Body of pancreas (tissue), 4 donors: Measurements from ENCODE around the gene ANO4. TPM values are rescaled to one million over a fixed set of nuclear protein-coding genes. Genes with fewer than 3 reads are reported as not detected.

Source experiments
- ATAC-seq: fragments of 150-250 bp; one replicate; pipeline ENCODE4 v1.9.1; 2016
- DNase-seq, 4 donors: peaks; one replicate each; pipeline ENCODE4 v3.0.0-alpha.2; 2019
- H3K27ac ChIP-seq, 4 donors: fragments of 200-600 bp; sonication (generic); 1 replicate in 3 of 4; 2 replicates in 1 of 4; pipeline versions ENCODE4 v1.5.1 to v1.6.1; 2016 to 2019; ENCODE audit warnings: mild to moderate bottlenecking in 1 of 4, mixed read lengths in 1 of 4, moderate library complexity in 1 of 4
- H3K27me3 ChIP-seq, 2 donors: fragments of 200-600 bp; sonication (generic); one replicate each; pipeline ENCODE4 v1.6.0; 2016; ENCODE audit warnings: mild to moderate bottlenecking in 1 of 2
- H3K36me3 ChIP-seq, 2 donors: fragments of 200-600 bp; sonication (generic); replicated peaks in 1 of 2; 2 replicates each; pipeline ENCODE4 v1.5.1; 2016; ENCODE audit warnings: low read depth in 2 of 2; ENCODE audit not compliant: insufficient read depth in 1 of 2
- H3K4me1 ChIP-seq: fragments of 200-600 bp; sonication (generic); one replicate; pipeline ENCODE4 v1.6.0; 2016
- H3K4me3 ChIP-seq, 2 donors: fragments of 200-600 bp; sonication (generic); 1 replicate in 1 of 2; 2 replicates in 1 of 2; pipeline ENCODE4 v1.5.1; 2016 to 2019
- H3K9me3 ChIP-seq, 3 donors: fragments of 200-600 bp; sonication (generic); 1 replicate in 2 of 3; 2 replicates in 1 of 3; pipeline ENCODE4 v1.5.1; 2016
- POLR2A ChIP-seq, 3 donors: fragments of 450-650 bp; IDR thresholded peaks; one replicate each; pipeline ENCODE4 v1.6.1; 2016; ENCODE audit warnings: antibody characterized with exemption in 3 of 3, mild to moderate bottlenecking in 2 of 3
- WGBS, 2 donors: methylation state at CpG; one replicate each; pipeline ENCODE4 v1.1.5; 2017; 5-methylcytosine and 5-hydroxymethylcytosine counted together
- intact Hi-C: fragments of 100-400 bp; cut with DNase I; formaldehyde crosslinking; loops from one replicate; pipeline ENCODE4 v1.15.1; 2023
- total RNA-seq, 2 donors: library from RNA; depleted of rRNA; stranded (reverse); fragments of >200 nt; gene quantifications; one replicate each; pipeline ENCODE4 v1.1.0, GENCODE V29; 2016
- TF ChIP-seq, protein P1 (sequence below), 7 experiments: fragments of 450-650 bp in 4 of 7; fragments of 200-600 bp in 3 of 7; sonication (generic) in 3 of 7; IDR thresholded peaks; one replicate each; pipeline ENCODE4 v1.5.1; 2016 to 2019; ENCODE audit warnings: antibody characterized with exemption in 7 of 7

ANO4 gene
- total RNA-seq, 2 donors from 2014 or later, result 1.6 TPM; not detected in 1

DNA sequence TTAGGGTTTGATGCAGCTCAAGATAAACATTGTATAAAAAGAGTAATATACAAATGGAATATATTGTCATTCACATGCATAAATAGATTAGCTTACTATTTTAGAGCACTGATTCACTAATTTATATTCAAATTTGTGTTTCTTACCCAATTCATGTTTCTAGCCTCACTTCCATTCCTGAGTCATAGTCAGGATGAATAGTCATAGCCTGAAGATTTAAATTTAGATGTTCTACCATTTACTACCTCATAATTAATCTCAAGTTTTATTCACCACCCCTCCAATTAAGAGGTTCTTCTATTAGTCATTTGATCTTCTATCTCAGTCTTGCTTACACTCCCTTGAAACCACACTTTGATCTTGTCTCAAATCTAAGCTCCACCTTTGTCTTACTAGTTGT lies 38.7 kb downstream of the ANO4 start:
- no peaks in the 10 kb centered on the region for H3K36me3 ChIP-seq
- TF ChIP-seq, protein P1, sequence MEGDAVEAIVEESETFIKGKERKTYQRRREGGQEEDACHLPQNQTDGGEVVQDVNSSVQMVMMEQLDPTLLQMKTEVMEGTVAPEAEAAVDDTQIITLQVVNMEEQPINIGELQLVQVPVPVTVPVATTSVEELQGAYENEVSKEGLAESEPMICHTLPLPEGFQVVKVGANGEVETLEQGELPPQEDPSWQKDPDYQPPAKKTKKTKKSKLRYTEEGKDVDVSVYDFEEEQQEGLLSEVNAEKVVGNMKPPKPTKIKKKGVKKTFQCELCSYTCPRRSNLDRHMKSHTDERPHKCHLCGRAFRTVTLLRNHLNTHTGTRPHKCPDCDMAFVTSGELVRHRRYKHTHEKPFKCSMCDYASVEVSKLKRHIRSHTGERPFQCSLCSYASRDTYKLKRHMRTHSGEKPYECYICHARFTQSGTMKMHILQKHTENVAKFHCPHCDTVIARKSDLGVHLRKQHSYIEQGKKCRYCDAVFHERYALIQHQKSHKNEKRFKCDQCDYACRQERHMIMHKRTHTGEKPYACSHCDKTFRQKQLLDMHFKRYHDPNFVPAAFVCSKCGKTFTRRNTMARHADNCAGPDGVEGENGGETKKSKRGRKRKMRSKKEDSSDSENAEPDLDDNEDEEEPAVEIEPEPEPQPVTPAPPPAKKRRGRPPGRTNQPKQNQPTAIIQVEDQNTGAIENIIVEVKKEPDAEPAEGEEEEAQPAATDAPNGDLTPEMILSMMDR (IDR thresholded peaks at IDR 0.05), result no peak
- no peak for TF ChIP-seq POLR2A (IDR thresholded peaks at IDR 0.05)
- H3K4me1 ChIP-seq, result no peaks in the 10 kb centered on the region
- no peak overlapping the region for H3K27ac ChIP-seq
- intact Hi-C loops, result no loop called here
- no peaks in the 10 kb centered on the region for H3K9me3 ChIP-seq
- no peak for ATAC-seq
- DNase-seq, result no peak
- H3K4me3 ChIP-seq, result no peak overlapping the region
- no peaks in the 10 kb centered on the region for H3K27me3 ChIP-seq

DNA sequence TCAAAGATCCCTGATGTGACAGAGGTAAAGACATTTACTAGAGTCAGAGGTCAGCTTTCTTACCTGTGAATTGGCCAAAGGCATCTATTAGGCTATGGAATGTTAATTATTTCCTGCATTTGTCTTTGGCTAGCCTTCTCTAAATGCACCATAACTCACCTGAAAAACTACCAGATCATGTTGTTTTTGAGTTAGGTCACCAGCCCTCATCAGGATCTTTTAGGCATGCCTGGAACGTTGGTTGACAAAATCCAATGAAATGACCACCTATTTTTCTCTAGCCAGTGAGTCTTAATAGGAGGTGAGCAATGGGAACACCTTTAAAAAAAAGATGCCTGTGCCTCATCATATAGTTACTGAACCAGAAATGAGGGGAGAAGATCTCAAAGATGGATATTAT lies 46.2 kb downstream of the ANO4 start:
- no peak for TF ChIP-seq POLR2A (IDR thresholded peaks at IDR 0.05)
- TF ChIP-seq, protein P1 (IDR thresholded peaks at IDR 0.05), result no peak
- intact Hi-C loops, result no loop called here
- DNase-seq, result no peak
- Histone ChIP-seq H3K4me3 (no peak overlapping the region), H3K27ac (no peak overlapping the region), H3K27me3 (no peaks in the 10 kb centered on the region), H3K36me3 (no peaks in the 10 kb centered on the region), H3K9me3 (no peaks in the 10 kb centered on the region), H3K4me1 (no peaks in the 10 kb centered on the region)
- 53 to 54% methylated on average over 1 of the region's 1 CpG for WGBS, 2 donors
- no peak for ATAC-seq

DNA sequence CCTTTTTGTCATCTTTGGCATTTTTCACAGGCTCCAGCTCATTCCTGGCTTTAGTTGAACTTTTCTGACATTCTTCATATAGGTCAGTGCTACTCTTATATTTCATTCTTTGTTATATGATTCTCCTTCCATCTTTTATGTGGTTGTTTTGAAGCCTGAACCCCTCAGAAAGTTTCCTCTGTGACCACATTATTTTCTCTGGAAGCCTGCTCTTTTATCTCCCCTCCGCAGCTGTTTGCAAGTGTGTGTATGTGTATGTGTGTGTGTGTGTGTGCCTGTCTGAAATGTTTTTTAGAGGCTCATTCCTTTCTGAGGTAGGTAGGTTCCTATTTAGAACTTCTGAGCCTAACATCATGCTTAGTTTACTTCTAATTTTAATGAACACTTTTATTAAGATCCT lies 47.6 kb downstream of the ANO4 start:
- TF ChIP-seq, protein P1 (IDR thresholded peaks at IDR 0.05), result no peak
- no peak for TF ChIP-seq POLR2A (IDR thresholded peaks at IDR 0.05)
- intact Hi-C loops, result no loop called here
- DNase-seq (no peak), ATAC-seq (no peak)
- Histone ChIP-seq H3K36me3 (no peaks in the 10 kb centered on the region), H3K4me1 (no peaks in the 10 kb centered on the region), H3K9me3 (no peaks in the 10 kb centered on the region), H3K4me3 (no peak overlapping the region), H3K27ac (no peak overlapping the region), H3K27me3 (no peaks in the 10 kb centered on the region)
- WGBS, 2 donors, result 33 to 62% methylated on average over 1 of the region's 1 CpG

DNA sequence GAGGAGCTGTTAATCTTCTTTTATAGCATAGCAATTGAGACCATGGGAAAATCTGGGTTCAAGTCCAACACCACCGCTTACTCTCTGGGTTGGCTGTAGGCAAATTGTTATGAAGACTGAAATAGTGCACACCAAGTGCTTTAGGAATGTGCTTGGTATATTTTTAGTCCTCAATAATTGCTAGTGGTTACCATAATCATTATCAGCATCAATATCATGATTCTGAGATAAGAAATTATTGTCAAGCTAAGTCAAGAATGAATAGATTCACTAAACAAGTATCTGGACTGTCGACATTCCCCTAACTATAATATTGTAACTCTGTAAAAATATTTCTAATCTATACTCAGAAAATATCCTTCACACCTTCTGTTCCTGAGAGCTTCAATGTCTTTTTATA lies 48.5 kb downstream of the ANO4 start:
- Histone ChIP-seq H3K36me3 (no peaks in the 10 kb centered on the region), H3K4me3 (no peak overlapping the region), H3K9me3 (no peaks in the 10 kb centered on the region), H3K4me1 (no peaks in the 10 kb centered on the region), H3K27ac (no peak overlapping the region), H3K27me3 (no peaks in the 10 kb centered on the region)
- intact Hi-C loops, result no loop called here
- no peak for DNase-seq
- ATAC-seq, result no peak
- TF ChIP-seq, protein P1 (IDR thresholded peaks at IDR 0.05), result no peak
- no peak for TF ChIP-seq POLR2A (IDR thresholded peaks at IDR 0.05)
- WGBS, 2 donors, result 81 to 86% methylated on average over 2 of the region's 2 CpGs

DNA sequence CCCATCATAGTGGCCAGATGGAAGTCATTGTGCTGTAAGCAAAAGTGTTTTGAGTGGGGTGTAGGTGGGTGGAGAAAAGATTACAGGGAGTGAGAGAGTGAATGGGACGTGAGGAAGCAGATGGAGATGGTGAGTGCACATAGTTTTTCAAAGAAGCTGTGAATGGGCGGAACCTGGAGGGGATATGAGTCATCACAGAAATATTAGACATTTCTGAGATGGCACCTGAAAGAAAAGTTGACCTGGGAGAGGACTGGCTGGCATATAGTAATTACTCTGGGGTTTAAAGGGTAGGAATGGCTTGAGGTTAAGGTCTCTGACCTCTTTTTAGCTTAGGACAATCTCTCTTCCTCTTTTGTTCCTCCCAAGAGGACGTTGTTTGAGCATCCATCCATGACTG lies 50.5 kb downstream of the ANO4 start:
- no peaks in the 10 kb centered on the region for H3K9me3 ChIP-seq
- ATAC-seq (no peak), DNase-seq (no peak)
- intact Hi-C loops, result no loop called here
- H3K27ac ChIP-seq, result no peak overlapping the region
- 46 to 60% methylated on average over 3 of the region's 3 CpGs for WGBS, 2 donors
- no peak for TF ChIP-seq POLR2A (IDR thresholded peaks at IDR 0.05)
- TF ChIP-seq, protein P1 (IDR thresholded peaks at IDR 0.05), result no peak
- H3K36me3 ChIP-seq, result no peaks in the 10 kb centered on the region
- H3K4me1 ChIP-seq, result no peaks in the 10 kb centered on the region
- H3K4me3 ChIP-seq, result no peak overlapping the region
- no peaks in the 10 kb centered on the region for H3K27me3 ChIP-seq
